ENCODE measurements around the gene OPHN1. TPM values are rescaled to one million over a fixed set of nuclear protein-coding genes. Genes with fewer than 3 reads are reported as not detected.
"Not testable (repeated sequence)": the region's sequence is repeated elsewhere in the genome, so short reads cannot be mapped to it uniquely, and the experiment has no call there.

The OPHN1 gene
- total RNA-seq, 1 donor from 2014 or later: 0.04 TPM

GRCh38 chrX:68072041-68072440 lies 361.3 kb downstream of the OPHN1 start:
- no peak for DNase-seq
- Mint-ChIP-seq H3K4me1 (no peaks in the 10 kb centered on the region), H3K27me3 (no peaks in the 10 kb centered on the region), H3K9me3 (no peaks in the 10 kb centered on the region), H3K27ac (no peak overlapping the region), H3K36me3 (ENCODE audit: low read depth) (no peaks in the 10 kb centered on the region), H3K4me3 (no peak overlapping the region)
- ATAC-seq (ENCODE audit: low read depth): no peak
- intact Hi-C loops (cut with micrococcal nuclease): no loop called here
- TF ChIP-seq CTCF (IDR thresholded peaks at IDR 0.05): no peak
- ChIA-PET POLR2A (no interaction called here), CTCF (no interaction called here)

- intact Hi-C loops (cut with micrococcal nuclease); POLR2A ChIA-PET; H3K4me3 Mint-ChIP-seq; DNase-seq; H3K36me3 Mint-ChIP-seq (ENCODE audit: low read depth); H3K27ac Mint-ChIP-seq; CTCF ChIA-PET; H3K4me1 Mint-ChIP-seq; H3K9me3 Mint-ChIP-seq; ATAC-seq (ENCODE audit: low read depth); H3K27me3 Mint-ChIP-seq: not testable (repeated sequence)
These were observed 363.2 kb downstream of the OPHN1 start for GRCh38 chrX:68070119-68070518.

GRCh38 chrX:68061206-68061535 lies 372.1 kb downstream of the OPHN1 start:
- TF ChIP-seq CTCF (IDR thresholded peaks at IDR 0.05): no peak
- intact Hi-C loops (cut with micrococcal nuclease): no loop called here
- no peaks in the 10 kb centered on the region for H3K27me3 Mint-ChIP-seq
- no peak for DNase-seq
- ATAC-seq (ENCODE audit: low read depth): no peak
- H3K4me3 Mint-ChIP-seq: no peak overlapping the region
- no peaks in the 10 kb centered on the region for H3K36me3 Mint-ChIP-seq (ENCODE audit: low read depth)
- H3K9me3 Mint-ChIP-seq: no peaks in the 10 kb centered on the region
- ChIA-PET CTCF (no interaction called here), POLR2A (no interaction called here)
- H3K27ac Mint-ChIP-seq: no peak overlapping the region
- H3K4me1 Mint-ChIP-seq: no peaks in the 10 kb centered on the region

- Mint-ChIP-seq H3K4me1 (no peaks in the 10 kb centered on the region), H3K36me3 (ENCODE audit: low read depth) (no peaks in the 10 kb centered on the region), H3K27me3 (no peaks in the 10 kb centered on the region), H3K27ac (no peak overlapping the region), H3K4me3 (no peak overlapping the region), H3K9me3 (no peaks in the 10 kb centered on the region)
- no peak for TF ChIP-seq CTCF (IDR thresholded peaks at IDR 0.05)
- ATAC-seq (ENCODE audit: low read depth): no peak
- intact Hi-C loops (cut with micrococcal nuclease): no loop called here
- ChIA-PET POLR2A (no interaction called here), CTCF (no interaction called here)
- DNase-seq: no peak
These were observed 372.6 kb downstream of the OPHN1 start for GRCh38 chrX:68060506-68061205.

GRCh38 chrX:68059469-68059868 lies 373.8 kb downstream of the OPHN1 start:
- H3K27me3 Mint-ChIP-seq: no peaks in the 10 kb centered on the region
- no peaks in the 10 kb centered on the region for H3K9me3 Mint-ChIP-seq
- ATAC-seq (ENCODE audit: low read depth) (no peak), DNase-seq (no peak)
- no peak for TF ChIP-seq CTCF (IDR thresholded peaks at IDR 0.05)
- no peak overlapping the region for H3K27ac Mint-ChIP-seq
- no peak overlapping the region for H3K4me3 Mint-ChIP-seq
- H3K36me3 Mint-ChIP-seq (ENCODE audit: low read depth): no peaks in the 10 kb centered on the region
- intact Hi-C loops (cut with micrococcal nuclease): no loop called here
- ChIA-PET CTCF (no interaction called here), POLR2A (no interaction called here)
- no peaks in the 10 kb centered on the region for H3K4me1 Mint-ChIP-seq

GRCh38 chrX:68049466-68049865 lies 383.8 kb downstream of the OPHN1 start:
- H3K4me1 Mint-ChIP-seq: no peaks in the 10 kb centered on the region
- intact Hi-C loops (cut with micrococcal nuclease): no loop called here
- H3K4me3 Mint-ChIP-seq: no peak overlapping the region
- no peaks in the 10 kb centered on the region for H3K9me3 Mint-ChIP-seq
- TF ChIP-seq CTCF (IDR thresholded peaks at IDR 0.05): no peak
- ChIA-PET POLR2A (no interaction called here), CTCF (no interaction called here)
- no peak overlapping the region for H3K27ac Mint-ChIP-seq
- no peaks in the 10 kb centered on the region for H3K27me3 Mint-ChIP-seq
- no peaks in the 10 kb centered on the region for H3K36me3 Mint-ChIP-seq (ENCODE audit: low read depth)
- ATAC-seq (ENCODE audit: low read depth): no peak
- no peak for DNase-seq
